Measurements from ENCODE around the gene ASCC3.

The ASCC3 gene

DNA sequence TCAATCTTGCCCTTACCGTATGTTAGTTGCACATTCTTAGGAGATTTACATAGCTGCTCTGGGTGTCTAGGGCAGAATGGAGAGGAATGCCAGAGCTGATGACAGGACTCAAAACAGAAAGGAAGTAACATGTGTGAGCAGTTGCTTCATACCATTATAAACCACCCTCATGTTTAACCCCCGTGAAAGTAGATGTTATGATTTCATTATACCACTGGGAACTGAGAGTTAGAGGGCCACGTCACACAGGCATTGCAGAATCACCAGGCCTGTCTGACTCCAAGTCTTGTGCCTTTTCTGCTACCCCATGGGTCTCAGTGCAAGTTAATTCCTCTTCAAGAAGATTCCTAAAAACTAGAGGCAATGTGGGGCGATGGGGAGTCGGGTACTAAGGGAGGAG is 392.9 kb downstream of the ASCC3 start:
- DNase-seq = no peak

- no peak for DNase-seq
Observed at GRCh38 chr6:100487638-100488037, 393.5 kb downstream of the ASCC3 start.

- DNase-seq = no peak
Observed at GRCh38 chr6:100485268-100485667, 395.9 kb downstream of the ASCC3 start.

DNA sequence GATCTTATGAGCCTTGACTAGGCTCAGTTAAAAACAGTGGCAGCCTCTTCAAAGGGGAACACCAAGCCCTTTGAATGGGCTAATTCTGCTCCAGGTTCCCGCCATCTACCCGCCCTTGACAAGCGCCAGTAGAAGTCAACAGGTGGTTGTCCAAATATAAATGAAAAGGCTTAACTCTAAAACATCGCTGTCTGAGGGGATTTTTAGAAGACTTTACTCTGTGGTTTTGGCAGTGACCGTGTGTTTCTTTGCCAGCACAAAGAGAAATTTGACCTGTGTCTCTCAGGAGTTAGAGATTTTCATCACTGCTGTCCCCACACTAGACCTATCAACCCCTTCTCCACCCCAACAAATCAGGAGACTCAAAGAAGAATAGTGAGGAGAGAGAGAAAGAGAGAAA is 396.7 kb downstream of the ASCC3 start:
- DNase-seq = no peak

GRCh38 chr6:100482698-100483097 is 398.4 kb downstream of the ASCC3 start:
- DNase-seq = no peak

DNA sequence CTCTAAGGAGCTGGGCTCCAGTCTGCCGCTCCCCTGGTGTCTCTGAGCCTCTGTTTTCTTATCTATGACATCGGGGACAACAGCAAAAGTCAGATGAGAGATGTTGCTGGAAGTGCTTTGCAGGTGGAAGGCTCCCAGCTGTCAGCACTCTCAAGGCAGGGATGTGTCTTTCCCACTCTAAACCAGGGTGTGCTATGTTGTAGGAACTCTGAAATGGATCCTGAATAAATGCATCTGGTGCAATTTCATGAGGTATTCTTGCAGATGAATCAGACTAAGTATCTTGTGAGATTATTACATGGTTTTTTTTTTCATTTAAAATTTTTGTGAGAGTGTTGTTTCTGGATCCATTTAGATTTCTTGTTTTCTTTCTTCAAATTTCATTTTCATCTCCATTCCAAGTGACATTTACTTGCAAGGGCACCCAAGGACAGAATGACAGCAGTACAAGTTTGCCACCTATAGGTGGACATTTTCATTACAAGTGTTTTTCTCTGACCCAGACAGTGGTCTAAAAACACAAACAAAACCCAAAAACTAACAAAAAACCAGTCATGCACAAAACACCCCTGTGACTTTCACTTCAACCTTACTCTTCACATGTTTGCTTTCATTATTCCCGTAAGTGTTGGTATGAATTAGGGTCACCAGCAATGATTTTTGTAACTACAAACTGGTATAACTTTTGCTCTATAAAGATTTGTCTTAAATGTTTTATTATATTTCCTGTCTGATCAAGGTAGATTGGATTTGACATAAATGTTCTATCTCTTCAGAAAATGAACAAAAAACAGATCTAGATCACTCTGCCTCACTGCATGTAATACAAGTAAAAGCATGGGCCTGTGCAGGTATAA is 401.7 kb downstream of the ASCC3 start:
- DNase-seq = no peak

- no peak for DNase-seq
Observed at GRCh38 chr6:100475554-100476320, 405.4 kb downstream of the ASCC3 start.

DNA sequence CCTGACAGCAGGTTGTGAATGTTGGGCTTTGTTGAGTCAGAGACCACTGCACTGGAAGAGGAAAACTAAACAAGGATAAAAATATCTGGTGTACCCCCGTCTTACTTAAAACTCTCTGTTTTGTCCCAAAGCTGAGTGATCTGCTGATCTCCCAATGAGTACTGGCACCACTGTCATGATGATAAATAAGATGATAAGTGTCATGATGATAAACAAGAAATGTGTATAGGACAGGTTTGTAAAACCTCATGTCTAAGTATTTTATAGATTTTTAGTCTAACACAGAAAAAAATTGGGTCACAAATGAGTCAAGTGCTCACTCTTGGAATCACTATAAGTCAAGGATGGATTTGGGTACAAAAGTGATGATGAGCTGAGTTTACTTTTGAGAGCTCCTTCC is 407.9 kb downstream of the ASCC3 start:
- no peak for DNase-seq

- DNase-seq = no peak
Observed at GRCh38 chr6:100472674-100473073, 408.5 kb downstream of the ASCC3 start.

- no peak for DNase-seq
Observed at GRCh38 chr6:100470422-100471120, 410.6 kb downstream of the ASCC3 start.

GRCh38 chr6:100469101-100469859 is 411.8 kb downstream of the ASCC3 start:
- no peak for DNase-seq

GRCh38 chr6:100468016-100468622 is 413.0 kb downstream of the ASCC3 start:
- no peak for DNase-seq

DNA sequence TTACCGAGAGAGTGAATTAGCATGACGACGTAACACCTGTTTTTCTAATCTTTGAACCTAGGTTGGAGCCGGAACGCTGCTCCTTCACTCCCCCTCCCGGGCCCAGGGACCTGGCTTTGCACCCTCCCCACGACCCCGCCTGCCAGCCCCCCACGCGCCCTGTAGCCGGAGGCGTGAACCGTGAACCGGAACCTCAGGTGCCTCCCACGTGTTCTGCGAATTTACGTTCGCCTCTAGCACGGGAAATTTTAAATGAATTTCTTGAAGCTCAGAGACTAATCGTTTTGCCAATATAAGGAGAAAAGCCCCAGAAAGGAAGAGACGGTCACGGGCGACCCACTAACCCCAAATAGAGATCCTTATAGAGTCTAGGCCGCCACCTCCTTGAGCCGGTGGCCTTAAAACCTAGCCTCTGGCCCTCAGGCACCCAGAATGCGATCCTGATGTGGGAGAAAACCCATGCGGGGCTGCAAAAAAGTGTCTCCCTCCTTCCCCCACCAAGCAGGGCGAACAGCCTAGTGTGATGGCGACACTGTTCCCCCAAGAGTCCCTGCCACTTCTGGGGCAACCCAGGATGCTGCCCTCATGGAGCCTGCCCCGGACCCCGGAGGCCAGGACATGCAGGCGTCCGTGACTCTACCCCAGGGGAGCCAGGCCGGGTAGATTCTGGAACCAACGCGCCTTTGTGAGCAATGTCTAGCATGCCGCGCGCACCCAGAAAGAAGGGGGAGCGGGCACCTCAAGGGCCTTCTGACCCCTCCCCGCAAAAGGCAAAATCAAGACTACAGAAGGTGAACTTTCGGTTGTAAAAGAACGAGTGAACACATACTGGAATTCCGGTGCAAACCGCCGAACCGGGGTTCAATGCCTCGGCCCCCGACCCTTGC is 413.8 kb downstream of the ASCC3 start:
- DNase-seq = no peak

GRCh38 chr6:100466410-100467128 is 414.6 kb downstream of the ASCC3 start:
- no peak for DNase-seq

DNA sequence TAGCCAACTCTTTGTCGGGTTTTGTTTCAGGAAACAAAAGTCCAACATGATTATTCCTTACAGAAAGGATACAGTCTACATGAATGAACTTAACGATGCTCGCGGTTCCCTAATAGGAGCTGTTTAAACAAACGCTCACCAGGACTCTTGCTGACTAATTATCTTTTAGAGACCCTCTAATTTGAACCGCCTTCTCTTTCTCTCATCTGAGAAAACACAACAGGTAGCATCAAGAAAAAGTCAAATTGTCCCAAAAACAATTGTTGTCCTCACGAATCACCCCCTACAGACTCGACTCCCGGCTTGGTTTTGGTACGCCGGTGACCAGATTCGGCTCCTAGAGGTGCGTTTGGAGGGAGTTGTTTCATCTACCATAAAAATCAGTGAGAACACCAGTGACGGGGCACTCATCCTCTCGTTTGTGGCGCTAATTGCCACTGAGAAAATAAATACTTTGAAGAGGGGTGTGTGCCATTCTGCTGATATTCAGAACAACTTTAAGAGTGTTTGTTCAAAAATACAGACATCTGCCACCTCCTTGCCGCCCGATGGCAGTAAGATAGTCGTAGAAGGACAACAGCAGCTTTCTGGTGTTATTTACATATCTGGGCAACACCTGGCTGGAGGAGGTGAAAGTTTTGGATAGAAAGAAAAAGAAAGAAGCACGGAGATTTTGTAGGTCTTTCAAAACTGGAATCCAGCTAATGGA is 415.3 kb downstream of the ASCC3 start:
- DNase-seq = no peak

GRCh38 chr6:100464903-100465700 is 416.0 kb downstream of the ASCC3 start, which contains the start of gene SIM1:
TSS of gene SIM1 (minus strand) at chr6:100464921. CDS start at chr6:100463468, 1,453 bp downstream.
- DNase-seq = peak; percentile 90

GRCh38 chr6:100464162-100464851 is 416.8 kb downstream of the ASCC3 start:
- DNase-seq = peak; percentile 35

DNA sequence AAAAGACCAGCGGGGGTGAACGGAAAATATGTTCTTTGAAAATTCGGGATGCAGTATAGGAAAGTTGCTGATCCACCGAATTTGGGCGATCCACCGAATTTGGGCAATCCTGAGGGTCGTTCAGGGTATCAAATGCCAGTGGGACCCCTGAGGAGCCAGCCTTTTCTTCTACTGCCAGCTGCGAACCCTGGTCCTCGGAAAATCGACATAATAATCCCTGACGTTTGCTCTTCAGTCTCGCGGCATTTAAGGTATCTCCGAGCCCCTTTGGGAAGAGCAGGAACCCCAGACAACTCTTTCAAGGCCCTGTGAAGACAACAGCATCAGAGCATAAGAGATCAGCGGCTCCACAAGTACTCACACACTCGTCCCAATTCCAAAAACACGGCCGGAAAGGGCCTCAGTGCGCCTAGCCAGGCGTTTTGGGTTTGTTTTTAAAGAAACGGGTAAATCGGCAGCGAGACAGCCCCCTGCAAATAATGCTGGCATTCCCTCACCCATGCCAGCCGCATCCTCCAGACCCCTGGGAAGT is 417.4 kb downstream of the ASCC3 start:
- DNase-seq = peak; percentile 24
